ENCODE data around the gene CYP4Z1.
"Not testable (repeated sequence)": the region's sequence is repeated elsewhere in the genome, so short reads cannot be mapped to it uniquely, and the experiment has no call there.

GRCh38 chr1:47156457-47156856 is 89.4 kb downstream of the CYP4Z1 start:
- TF ChIP-seq CTCF, EP300 (IDR thresholded peaks at IDR 0.05): not testable (repeated sequence)

Data from upper lobe of left lung (tissue), 4 donors.